NB4 (cell line): ENCODE data around the gene ALDH5A1.

ENCODE experiments used
- CTCF ChIP-seq: IDR thresholded peaks from one replicate; pipeline ENCODE4 v1.5.1; 2012; ENCODE audit warnings: low read depth, low read length
- MAX ChIP-seq: IDR thresholded peaks from 2 replicates; pipeline ENCODE4 v1.6.1; 2011; ENCODE audit warnings: low read depth, low read length
- MYC ChIP-seq: IDR thresholded peaks from 2 replicates; pipeline ENCODE4 v1.6.1; 2011; ENCODE audit warnings: low read depth, low read length
- POLR2A ChIP-seq: IDR thresholded peaks from 2 replicates; pipeline ENCODE4 v1.6.1; 2011; ENCODE audit warnings: mild to moderate bottlenecking; ENCODE audit not compliant: insufficient read length; ENCODE audit errors: extremely low read depth

GRCh38 chr6:24477070-24477469 lies 17.7 kb upstream of the ALDH5A1 start:
- TF ChIP-seq CTCF (no peak), POLR2A (no peak), MYC (no peak), MAX (no peak)
